Testis (tissue), 2 donors: ENCODE measurements around the gene AUTS2.

Experiments
- POLR2A ChIP-seq: fragments of 450-650 bp; IDR thresholded peaks from one replicate; pipeline ENCODE4 v1.6.1; 2017; ENCODE audit warnings: antibody characterized with exemption, mild to moderate bottlenecking, moderate library complexity
- TF ChIP-seq, protein P1 (sequence below), 3 experiments: fragments of 450-650 bp in 2 of 3; fragments of 200-600 bp in 1 of 3; sonication (generic) in 1 of 3; IDR thresholded peaks; one replicate each; pipeline ENCODE4 v1.5.1; 2016 to 2019; ENCODE audit warnings: antibody characterized with exemption in 3 of 3, mild to moderate bottlenecking in 2 of 3, moderate library complexity in 1 of 3

- TF ChIP-seq, protein P1, sequence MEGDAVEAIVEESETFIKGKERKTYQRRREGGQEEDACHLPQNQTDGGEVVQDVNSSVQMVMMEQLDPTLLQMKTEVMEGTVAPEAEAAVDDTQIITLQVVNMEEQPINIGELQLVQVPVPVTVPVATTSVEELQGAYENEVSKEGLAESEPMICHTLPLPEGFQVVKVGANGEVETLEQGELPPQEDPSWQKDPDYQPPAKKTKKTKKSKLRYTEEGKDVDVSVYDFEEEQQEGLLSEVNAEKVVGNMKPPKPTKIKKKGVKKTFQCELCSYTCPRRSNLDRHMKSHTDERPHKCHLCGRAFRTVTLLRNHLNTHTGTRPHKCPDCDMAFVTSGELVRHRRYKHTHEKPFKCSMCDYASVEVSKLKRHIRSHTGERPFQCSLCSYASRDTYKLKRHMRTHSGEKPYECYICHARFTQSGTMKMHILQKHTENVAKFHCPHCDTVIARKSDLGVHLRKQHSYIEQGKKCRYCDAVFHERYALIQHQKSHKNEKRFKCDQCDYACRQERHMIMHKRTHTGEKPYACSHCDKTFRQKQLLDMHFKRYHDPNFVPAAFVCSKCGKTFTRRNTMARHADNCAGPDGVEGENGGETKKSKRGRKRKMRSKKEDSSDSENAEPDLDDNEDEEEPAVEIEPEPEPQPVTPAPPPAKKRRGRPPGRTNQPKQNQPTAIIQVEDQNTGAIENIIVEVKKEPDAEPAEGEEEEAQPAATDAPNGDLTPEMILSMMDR (IDR thresholded peaks at IDR 0.05): no peak
- TF ChIP-seq POLR2A: no peak
Measured at GRCh38 chr7:69928621-69929020, 330.3 kb downstream of the AUTS2 start.
